HG03571 (cell line): ENCODE measurements around the gene SHISA8.

Source experiments
- ATAC-seq: cut with Tn5 transposase; IDR thresholded peaks from one replicate; pipeline ENCODE4 v1.9.1; 2021; ENCODE audit not compliant: unreplicated experiment

The SHISA8 gene

DNA sequence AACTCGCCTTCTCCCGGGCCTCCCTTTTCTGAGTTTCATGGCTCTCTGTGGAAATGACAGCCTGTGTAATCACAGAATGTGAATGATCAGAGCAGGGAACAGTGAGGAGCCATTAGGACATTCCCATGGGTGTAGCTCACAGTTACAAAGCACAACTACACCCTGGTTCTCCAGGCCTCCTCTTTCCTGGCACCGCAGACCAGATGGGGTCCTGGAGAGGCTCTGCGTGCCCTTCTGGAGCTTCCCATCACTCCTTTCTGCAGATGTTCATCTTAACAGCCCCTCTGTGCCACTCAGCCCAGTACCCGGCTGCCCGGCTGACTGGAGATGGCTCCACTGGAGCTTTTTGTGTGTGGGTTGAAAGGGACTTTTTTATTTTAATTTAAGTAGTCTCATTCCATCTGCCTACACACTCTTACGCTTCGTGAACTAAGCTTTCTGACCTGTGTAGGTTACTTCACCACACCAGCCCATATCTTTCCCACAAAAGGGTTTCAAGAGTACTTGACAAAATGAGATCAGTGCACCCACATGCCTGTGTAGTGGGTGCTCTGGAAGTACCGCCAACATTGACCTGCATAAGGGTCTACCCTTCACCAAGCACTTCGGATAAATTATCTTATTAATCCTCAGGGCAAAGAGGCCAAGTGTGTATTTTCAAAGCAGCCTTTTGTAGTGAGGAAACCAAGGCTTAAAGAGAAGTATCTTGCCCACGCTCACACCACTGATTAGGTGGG, 52.2 kb downstream of the SHISA8 start:
- no peak for ATAC-seq

DNA sequence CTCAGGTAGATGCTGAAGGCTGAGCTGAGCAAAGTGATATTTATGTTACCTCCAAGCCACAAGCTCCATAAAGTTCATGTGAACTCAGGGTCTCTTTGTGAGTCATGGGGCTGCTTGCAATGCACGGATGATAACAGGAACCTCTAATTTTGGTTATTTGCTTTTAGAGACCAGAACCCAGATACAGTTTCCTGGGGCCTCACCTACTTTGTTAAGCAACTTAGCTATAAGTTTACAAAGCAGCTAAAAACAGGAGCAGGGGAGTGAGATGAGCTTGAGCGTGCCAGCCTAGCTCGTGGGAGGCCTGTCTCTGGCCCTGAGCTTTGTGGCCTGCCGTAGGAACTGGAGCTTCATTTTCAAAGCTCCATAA, 52.7 kb downstream of the SHISA8 start:
- ATAC-seq: no peak
